ENCODE measurements around the gene RPH3AL. TPM values are rescaled to one million over a fixed set of nuclear protein-coding genes. Genes with fewer than 3 reads are reported as not detected.

Gene RPH3AL
- total and polyA plus RNA-seq, 2 experiments from 2014 or later: 13.8 to 39.0 TPM

- H3K27me3 ChIP-seq: no peaks in the 10 kb centered on the region
- no peak for DNase-seq (ENCODE audit: low read depth in 1 of 2, low spot score in 1 of 2)
- H3K4me1 ChIP-seq (ENCODE audit: low read depth): no peaks in the 10 kb centered on the region
- H3K36me3 ChIP-seq: no peaks in the 10 kb centered on the region
- H3K4me3 ChIP-seq: no peak overlapping the region
- no peaks in the 10 kb centered on the region for H3K9me3 ChIP-seq (ENCODE audit: low read depth)
- no peak overlapping the region for H3K27ac ChIP-seq
- no peak for TF ChIP-seq CTCF (IDR thresholded peaks at IDR 0.05; ENCODE audit: low read depth, low read length)
Measured at GRCh38 chr17:269616-270514, 82.7 kb downstream of the RPH3AL start.

GRCh38 chr17:266701-267667, 85.6 kb downstream of the RPH3AL start:
- Histone ChIP-seq H3K27ac (no peak overlapping the region), H3K4me1 (ENCODE audit: low read depth) (no peaks in the 10 kb centered on the region), H3K27me3 (no peaks in the 10 kb centered on the region), H3K4me3 (no peak overlapping the region), H3K36me3 (peaks cover 8% of the 10 kb centered on the region), H3K9me3 (ENCODE audit: low read depth) (no peaks in the 10 kb centered on the region)
- TF ChIP-seq CTCF (IDR thresholded peaks at IDR 0.05; ENCODE audit: low read depth, low read length): no peak
- DNase-seq (ENCODE audit: low read depth in 1 of 2, low spot score in 1 of 2): peak in 1 of 2 donors; percentile 43

- DNase-seq (ENCODE audit: low read depth in 1 of 2, low spot score in 1 of 2): no peak
- H3K27ac ChIP-seq: no peak overlapping the region
- H3K9me3 ChIP-seq (ENCODE audit: low read depth): no peaks in the 10 kb centered on the region
Measured at GRCh38 chr17:266219-266618, 86.4 kb downstream of the RPH3AL start.

GRCh38 chr17:265718-266117, 86.9 kb downstream of the RPH3AL start:
- H3K9me3 ChIP-seq (ENCODE audit: low read depth): no peaks in the 10 kb centered on the region
- TF ChIP-seq CTCF (IDR thresholded peaks at IDR 0.05; ENCODE audit: low read depth, low read length): no peak

More at GRCh38 chr17:266219-266618, 86.4 kb downstream of the RPH3AL start:
- Histone ChIP-seq H3K4me3 (no peak overlapping the region), H3K36me3 (peaks cover 8% of the 10 kb centered on the region), H3K4me1 (ENCODE audit: low read depth) (no peaks in the 10 kb centered on the region), H3K27me3 (no peaks in the 10 kb centered on the region)
- TF ChIP-seq CTCF (IDR thresholded peaks at IDR 0.05; ENCODE audit: low read depth, low read length): no peak

GRCh38 chr17:263773-264172, 88.8 kb downstream of the RPH3AL start:
- Histone ChIP-seq H3K36me3 (peaks cover 8% of the 10 kb centered on the region), H3K4me1 (ENCODE audit: low read depth) (peaks cover 2% of the 10 kb centered on the region), H3K9me3 (ENCODE audit: low read depth) (no peaks in the 10 kb centered on the region), H3K27ac (no peak overlapping the region), H3K4me3 (no peak overlapping the region), H3K27me3 (no peaks in the 10 kb centered on the region)
- DNase-seq (ENCODE audit: low read depth in 1 of 2, low spot score in 1 of 2): no peak
- no peak for TF ChIP-seq CTCF (IDR thresholded peaks at IDR 0.05; ENCODE audit: low read depth, low read length)

More at GRCh38 chr17:265718-266117, 86.9 kb downstream of the RPH3AL start:
- no peak for DNase-seq (ENCODE audit: low read depth in 1 of 2, low spot score in 1 of 2)
- H3K4me3 ChIP-seq: no peak overlapping the region
- peaks cover 8% of the 10 kb centered on the region for H3K36me3 ChIP-seq
- H3K4me1 ChIP-seq (ENCODE audit: low read depth): no peaks in the 10 kb centered on the region
- H3K27ac ChIP-seq: no peak overlapping the region
- H3K27me3 ChIP-seq: no peaks in the 10 kb centered on the region
